ENCODE measurements around the gene ITIH3.

ITIH3 gene

DNA sequence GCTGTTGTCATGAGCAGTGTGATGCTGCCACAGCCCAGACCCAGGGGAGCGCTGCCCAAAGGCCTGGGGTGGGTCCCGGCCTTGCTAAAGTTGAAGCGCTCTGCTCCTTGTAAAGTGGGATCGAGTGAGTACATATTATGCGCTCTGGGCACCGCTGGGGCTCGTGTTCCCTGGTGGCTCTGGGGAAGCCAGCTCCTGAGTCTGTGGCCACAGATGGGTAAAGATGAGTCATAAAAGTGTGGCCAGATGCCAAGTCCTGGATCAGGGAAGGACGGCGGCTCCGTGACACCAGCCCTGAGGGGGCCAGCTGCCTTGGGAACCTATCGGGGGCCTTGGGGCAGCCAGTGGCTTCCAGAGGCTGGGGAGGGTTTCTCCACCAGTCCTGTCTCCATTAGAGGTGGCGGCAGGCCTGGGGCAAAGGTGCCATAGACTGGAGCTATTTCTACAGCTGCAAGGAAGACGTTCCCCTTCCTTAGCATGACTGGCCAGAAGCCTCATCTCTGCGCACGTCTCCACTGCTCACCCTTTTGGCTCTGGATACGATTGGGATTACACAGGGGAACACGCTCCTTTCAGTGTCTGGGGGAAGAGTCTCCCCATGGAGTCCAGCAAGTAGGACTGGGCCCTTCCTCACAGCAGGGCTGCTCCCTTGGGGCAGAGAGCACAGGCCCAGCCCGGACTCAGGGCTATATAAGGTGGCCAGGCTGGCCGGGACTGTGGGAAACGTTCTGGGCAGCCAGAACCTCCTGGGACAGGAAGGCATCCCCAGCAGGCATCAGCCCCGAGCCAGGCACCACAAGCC lies 37.1 kb downstream of the ITIH3 start:
- Mint-ChIP-seq H3K4me3 (no peak overlapping the region), H3K36me3 (no peaks in the 10 kb centered on the region), H3K27ac (no peak overlapping the region), H3K4me1 (peaks cover 3% of the 10 kb centered on the region), H3K9me3 (no peaks in the 10 kb centered on the region), H3K27me3 (no peaks in the 10 kb centered on the region)
- CTCF ChIA-PET: interaction anchor here (1.1 kb wide), 1 partner anchor 12 kb away, joined by 3 read pairs; no protein-coding TSS in a partner anchor
- DNase-seq: no peak

GRCh38 chr3:52833202-52833601 lies 38.6 kb downstream of the ITIH3 start:
- no peak overlapping the region for H3K27ac Mint-ChIP-seq
- CTCF ChIA-PET: no interaction called here
- peaks cover 18% of the 10 kb centered on the region for H3K4me1 Mint-ChIP-seq
- H3K4me3 Mint-ChIP-seq: no peak overlapping the region
- H3K36me3 Mint-ChIP-seq: peaks cover 4% of the 10 kb centered on the region
- H3K9me3 Mint-ChIP-seq: no peaks in the 10 kb centered on the region
- DNase-seq: no peak
- no peaks in the 10 kb centered on the region for H3K27me3 Mint-ChIP-seq

DNA sequence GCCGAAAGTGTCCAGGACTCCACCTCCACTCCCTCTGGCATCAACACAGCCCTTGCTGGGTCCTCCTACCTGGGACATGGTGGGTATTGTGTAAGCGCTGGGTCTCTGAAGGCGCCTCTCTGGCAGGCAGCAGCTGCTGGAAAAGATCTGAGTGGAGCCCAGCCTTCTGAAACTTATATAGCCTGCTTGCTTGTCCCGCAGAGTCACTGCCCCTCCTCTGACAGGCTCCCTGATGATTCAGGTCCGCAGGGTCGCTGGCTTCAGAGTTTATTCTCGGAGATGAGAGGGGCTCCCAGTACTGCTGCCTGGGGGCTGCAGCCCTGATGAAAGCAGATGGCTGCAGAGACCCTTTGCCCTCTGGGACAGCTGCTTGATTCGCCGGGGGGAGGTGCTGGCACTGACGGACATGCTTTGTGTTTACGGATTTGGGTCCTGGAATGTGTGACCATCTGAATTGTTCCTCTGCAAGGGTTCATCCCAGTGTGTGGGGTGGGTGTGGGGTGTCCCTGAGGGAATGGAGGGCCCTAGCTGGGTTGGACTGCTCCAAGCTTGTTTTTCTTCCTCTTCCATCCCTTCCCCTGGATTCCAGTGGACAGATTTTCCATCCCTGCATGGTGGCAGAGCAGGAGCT lies 40.4 kb downstream of the ITIH3 start, which contains the start of gene MUSTN1:
MUSTN1 (minus strand) TSS at position 149 of the 631 bp plus-strand sequence; CDS start at position 78, 71 bp downstream.
- peaks cover 4% of the 10 kb centered on the region for H3K36me3 Mint-ChIP-seq
- no peak within 1 kb of the TSS for H3K4me3 Mint-ChIP-seq
- no peaks in the 10 kb centered on the region for H3K9me3 Mint-ChIP-seq
- no peak for DNase-seq
- CTCF ChIA-PET: interaction anchor here (1.0 kb wide), 1 partner anchor 14 kb away, joined by 3 read pairs; no protein-coding TSS in a partner anchor
- peaks cover 35% of the 10 kb centered on the region for H3K4me1 Mint-ChIP-seq
- no peak within 1 kb of the TSS for H3K27ac Mint-ChIP-seq
- no peaks in the 10 kb centered on the region for H3K27me3 Mint-ChIP-seq

DNA sequence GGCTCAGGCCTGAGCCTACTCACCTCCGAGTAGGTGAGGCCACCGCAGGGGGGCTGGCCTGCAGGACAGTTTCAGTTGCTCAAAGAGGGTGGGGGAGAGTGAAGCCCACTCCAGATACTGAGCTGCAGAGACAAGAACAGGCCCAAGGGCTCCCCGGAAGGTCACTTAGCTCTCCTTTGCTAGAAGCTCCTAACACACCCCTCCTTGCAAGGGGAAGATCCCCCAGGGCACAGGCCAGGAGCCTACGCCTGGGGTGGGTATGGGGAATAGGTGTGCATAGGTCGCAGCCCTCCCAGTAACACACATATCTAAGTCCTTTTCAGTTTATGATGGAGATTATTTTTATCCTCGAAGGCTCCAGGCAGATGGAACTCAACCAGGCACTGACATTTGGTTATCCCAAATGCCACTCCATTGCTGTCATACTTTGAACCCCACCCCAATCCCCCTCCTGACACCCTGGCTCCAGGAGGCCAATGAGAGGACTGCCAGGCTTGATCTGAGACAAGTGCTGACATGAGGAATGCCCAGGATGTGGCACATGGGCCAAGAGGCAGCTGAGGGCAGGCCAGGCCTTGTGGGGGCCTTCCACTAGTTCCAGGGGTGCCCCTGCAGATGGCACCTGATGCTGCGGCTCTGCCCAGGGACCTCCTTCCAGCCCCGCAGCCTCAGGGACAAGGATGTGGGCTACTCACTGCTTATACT lies 41.3 kb downstream of the ITIH3 start:
- Mint-ChIP-seq H3K9me3 (no peaks in the 10 kb centered on the region), H3K36me3 (peaks cover 8% of the 10 kb centered on the region), H3K4me1 (peaks cover 35% of the 10 kb centered on the region), H3K27me3 (no peaks in the 10 kb centered on the region), H3K27ac (no peak overlapping the region), H3K4me3 (no peak overlapping the region)
- CTCF ChIA-PET: no interaction called here
- no peak for DNase-seq

- no peaks in the 10 kb centered on the region for H3K9me3 Mint-ChIP-seq
- no peak overlapping the region for H3K27ac Mint-ChIP-seq
- H3K4me1 Mint-ChIP-seq: peaks cover 33% of the 10 kb centered on the region
- H3K36me3 Mint-ChIP-seq: peaks cover 8% of the 10 kb centered on the region
- no peak for DNase-seq
- CTCF ChIA-PET: interaction anchor here (1.2 kb wide), 1 partner anchor 16 kb away, joined by 4 read pairs; no protein-coding TSS in a partner anchor
- H3K27me3 Mint-ChIP-seq: no peaks in the 10 kb centered on the region
- H3K4me3 Mint-ChIP-seq: no peak overlapping the region
These were observed 41.9 kb downstream of the ITIH3 start for GRCh38 chr3:52836471-52836845.

GRCh38 chr3:52836986-52837385 lies 42.4 kb downstream of the ITIH3 start:
- no peaks in the 10 kb centered on the region for H3K9me3 Mint-ChIP-seq
- no peaks in the 10 kb centered on the region for H3K27me3 Mint-ChIP-seq
- no peak for DNase-seq
- peaks cover 12% of the 10 kb centered on the region for H3K36me3 Mint-ChIP-seq
- H3K4me1 Mint-ChIP-seq: peaks cover 33% of the 10 kb centered on the region
- CTCF ChIA-PET: interaction anchor here (1.2 to 2.5 kb wide), 4 partner anchors 10 to 43 kb away, joined by 3 to 9 read pairs (median 4); no protein-coding TSS in a partner anchor
- H3K4me3 Mint-ChIP-seq: no peak overlapping the region
- H3K27ac Mint-ChIP-seq: no peak overlapping the region

GRCh38 chr3:52838561-52839267 lies 44.1 kb downstream of the ITIH3 start:
- peaks cover 33% of the 10 kb centered on the region for H3K4me1 Mint-ChIP-seq
- no peak overlapping the region for H3K4me3 Mint-ChIP-seq
- peaks cover 12% of the 10 kb centered on the region for H3K36me3 Mint-ChIP-seq
- CTCF ChIA-PET: interaction anchor here (0.8 to 2.5 kb wide), 9 partner anchors 9 to 97 kb away, joined by 3 to 9 read pairs (median 4); no protein-coding TSS in a partner anchor
- H3K9me3 Mint-ChIP-seq: no peaks in the 10 kb centered on the region
- DNase-seq: peak; percentile 54
- no peak overlapping the region for H3K27ac Mint-ChIP-seq
- H3K27me3 Mint-ChIP-seq: no peaks in the 10 kb centered on the region

DNA sequence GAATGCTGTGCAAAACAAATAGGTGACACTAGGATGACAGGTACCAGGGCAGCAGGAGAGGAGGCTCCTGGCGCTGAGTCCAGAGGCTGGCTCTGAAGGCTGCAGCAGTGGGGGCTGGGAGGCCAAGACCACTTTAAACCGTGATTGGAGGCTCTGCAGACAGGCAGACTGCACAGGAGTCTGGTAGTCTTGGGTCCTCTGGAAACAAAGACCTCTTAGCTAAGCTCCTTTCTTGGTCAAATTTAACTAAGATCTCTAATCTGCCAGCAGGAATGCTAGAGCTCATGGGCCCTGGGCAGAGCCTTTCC lies 44.6 kb downstream of the ITIH3 start:
- CTCF ChIA-PET: interaction anchor here (0.8 to 2.5 kb wide), 8 partner anchors 8 to 96 kb away, joined by 3 to 9 read pairs (median 4); no protein-coding TSS in a partner anchor

DNA sequence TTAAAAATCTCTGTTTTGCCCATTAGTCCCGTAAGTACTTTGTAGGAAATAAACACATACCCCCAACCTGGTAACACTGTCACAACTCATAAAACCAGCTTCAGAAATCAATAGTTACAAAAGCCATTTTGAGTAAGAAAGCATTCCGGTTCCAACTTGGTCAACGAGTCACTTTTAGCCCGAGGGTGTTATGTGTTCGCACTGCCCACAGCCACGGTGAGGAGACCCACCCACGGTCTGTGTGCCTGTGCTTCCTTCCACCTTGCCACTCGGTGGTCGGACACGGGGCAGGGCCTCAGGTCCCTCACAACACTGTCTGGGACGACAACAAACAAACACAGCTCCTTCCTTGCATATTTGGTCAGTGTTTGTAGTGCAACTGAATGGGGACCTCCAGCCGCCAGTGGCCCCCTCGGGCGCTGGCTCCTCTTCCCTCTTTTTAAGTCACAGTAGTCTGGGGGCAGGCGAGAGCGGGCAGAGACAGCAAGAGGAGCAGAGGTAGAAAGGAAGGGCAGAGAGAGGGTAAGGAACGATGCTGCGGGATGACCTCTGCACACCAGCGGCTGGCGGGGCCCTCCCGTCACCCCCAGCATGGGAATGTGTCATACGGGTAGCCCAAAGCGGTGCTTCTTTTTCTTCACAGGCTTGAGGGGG lies 45.4 kb downstream of the ITIH3 start:
- no peaks in the 10 kb centered on the region for H3K27me3 Mint-ChIP-seq
- CTCF ChIA-PET: interaction anchor here (1.2 kb wide), 1 partner anchor 95 kb away, joined by 4 read pairs; no protein-coding TSS in a partner anchor
- H3K27ac Mint-ChIP-seq: no peak overlapping the region
- peaks cover 12% of the 10 kb centered on the region for H3K36me3 Mint-ChIP-seq
- H3K4me1 Mint-ChIP-seq: peaks cover 33% of the 10 kb centered on the region
- no peaks in the 10 kb centered on the region for H3K9me3 Mint-ChIP-seq
- DNase-seq: no peak
- no peak overlapping the region for H3K4me3 Mint-ChIP-seq

More for the DNA sequence above, 44.6 kb downstream of the ITIH3 start:
- H3K4me3 Mint-ChIP-seq: no peak overlapping the region
- peaks cover 33% of the 10 kb centered on the region for H3K4me1 Mint-ChIP-seq
- no peak for DNase-seq
- peaks cover 12% of the 10 kb centered on the region for H3K36me3 Mint-ChIP-seq
- H3K9me3 Mint-ChIP-seq: no peaks in the 10 kb centered on the region
- H3K27me3 Mint-ChIP-seq: no peaks in the 10 kb centered on the region
- H3K27ac Mint-ChIP-seq: no peak overlapping the region

DNA sequence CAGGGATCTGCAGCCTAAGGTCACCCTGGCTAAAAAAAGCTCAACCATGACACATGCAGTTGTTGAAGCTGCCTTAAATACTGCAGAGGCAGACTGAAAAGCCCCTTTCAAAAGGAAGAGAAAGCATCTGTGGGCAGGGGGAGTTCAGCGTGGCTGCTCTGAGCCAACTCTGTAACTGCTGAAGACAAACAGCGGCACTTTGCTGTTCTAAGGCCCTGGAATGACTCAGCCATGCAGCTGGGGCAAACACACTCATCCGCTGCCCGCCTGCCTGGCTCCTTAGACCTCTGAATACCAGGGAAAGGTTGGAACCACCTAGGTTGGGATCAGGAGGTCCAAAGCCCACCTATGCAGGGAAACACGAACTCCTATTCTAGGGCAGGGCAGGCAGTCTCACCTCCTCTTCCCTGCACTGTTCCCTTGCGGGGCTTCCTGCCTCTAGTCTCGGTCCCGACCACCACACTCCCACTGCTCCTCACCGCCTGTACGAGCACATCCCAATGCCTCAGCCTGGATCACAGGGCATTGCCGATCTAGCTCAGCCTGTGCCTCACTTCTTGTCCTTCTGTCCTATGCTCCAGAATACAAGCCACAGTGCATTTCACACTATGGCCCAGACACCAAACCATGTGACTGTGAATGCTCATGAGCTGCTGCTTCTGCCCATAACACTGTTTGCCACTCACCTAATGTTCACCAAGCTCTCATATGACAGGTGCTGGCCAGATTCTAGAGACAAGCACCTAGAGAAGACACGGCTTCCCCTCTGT lies 46.8 kb downstream of the ITIH3 start:
- Mint-ChIP-seq H3K4me3 (no peak overlapping the region), H3K27ac (no peak overlapping the region)
- CTCF ChIA-PET: no interaction called here

GRCh38 chr3:52841981-52842340 lies 47.4 kb downstream of the ITIH3 start:
- H3K36me3 Mint-ChIP-seq: peaks cover 12% of the 10 kb centered on the region
- no peak overlapping the region for H3K27ac Mint-ChIP-seq
- CTCF ChIA-PET: no interaction called here

More for the DNA sequence above, 46.8 kb downstream of the ITIH3 start:
- peaks cover 12% of the 10 kb centered on the region for H3K36me3 Mint-ChIP-seq
- H3K27me3 Mint-ChIP-seq: no peaks in the 10 kb centered on the region
- no peak for DNase-seq
- H3K4me1 Mint-ChIP-seq: peaks cover 34% of the 10 kb centered on the region
- no peaks in the 10 kb centered on the region for H3K9me3 Mint-ChIP-seq

DNA sequence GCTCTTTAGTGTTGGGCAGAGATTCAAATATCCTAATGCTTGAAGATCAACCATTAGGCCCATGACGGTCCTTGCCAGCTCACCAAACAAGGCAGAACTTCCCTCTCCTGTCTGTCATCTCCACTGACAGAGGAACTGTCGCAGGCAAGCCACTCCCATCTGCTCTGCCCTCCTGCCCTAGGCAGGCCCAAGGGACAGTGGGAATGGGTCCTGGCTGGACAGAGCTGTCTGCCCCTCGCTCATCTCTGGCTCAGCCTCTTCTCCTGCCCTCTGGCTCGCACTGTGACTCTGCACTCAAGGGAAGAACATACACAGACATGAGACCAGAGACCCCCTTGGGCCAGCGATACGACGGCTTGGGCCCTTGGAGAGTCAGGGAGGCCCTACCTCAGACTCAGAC lies 47.8 kb downstream of the ITIH3 start:
- Mint-ChIP-seq H3K36me3 (peaks cover 12% of the 10 kb centered on the region), H3K27ac (no peak overlapping the region), H3K4me1 (peaks cover 29% of the 10 kb centered on the region), H3K27me3 (no peaks in the 10 kb centered on the region), H3K4me3 (no peak overlapping the region), H3K9me3 (no peaks in the 10 kb centered on the region)
- CTCF ChIA-PET: no interaction called here
- no peak for DNase-seq

More at GRCh38 chr3:52841981-52842340, 47.4 kb downstream of the ITIH3 start:
- Mint-ChIP-seq H3K27me3 (no peaks in the 10 kb centered on the region), H3K9me3 (no peaks in the 10 kb centered on the region), H3K4me3 (no peak overlapping the region), H3K4me1 (peaks cover 33% of the 10 kb centered on the region)
- DNase-seq: no peak
